HG02981 (cell line): ENCODE measurements around the gene TIFAB.

Experiments
- ATAC-seq: cut with Tn5 transposase; IDR thresholded peaks from one replicate; pipeline ENCODE4 v1.9.1; 2021; ENCODE audit warnings: mild to moderate bottlenecking, moderate library complexity; ENCODE audit not compliant: unreplicated experiment

TIFAB gene

DNA sequence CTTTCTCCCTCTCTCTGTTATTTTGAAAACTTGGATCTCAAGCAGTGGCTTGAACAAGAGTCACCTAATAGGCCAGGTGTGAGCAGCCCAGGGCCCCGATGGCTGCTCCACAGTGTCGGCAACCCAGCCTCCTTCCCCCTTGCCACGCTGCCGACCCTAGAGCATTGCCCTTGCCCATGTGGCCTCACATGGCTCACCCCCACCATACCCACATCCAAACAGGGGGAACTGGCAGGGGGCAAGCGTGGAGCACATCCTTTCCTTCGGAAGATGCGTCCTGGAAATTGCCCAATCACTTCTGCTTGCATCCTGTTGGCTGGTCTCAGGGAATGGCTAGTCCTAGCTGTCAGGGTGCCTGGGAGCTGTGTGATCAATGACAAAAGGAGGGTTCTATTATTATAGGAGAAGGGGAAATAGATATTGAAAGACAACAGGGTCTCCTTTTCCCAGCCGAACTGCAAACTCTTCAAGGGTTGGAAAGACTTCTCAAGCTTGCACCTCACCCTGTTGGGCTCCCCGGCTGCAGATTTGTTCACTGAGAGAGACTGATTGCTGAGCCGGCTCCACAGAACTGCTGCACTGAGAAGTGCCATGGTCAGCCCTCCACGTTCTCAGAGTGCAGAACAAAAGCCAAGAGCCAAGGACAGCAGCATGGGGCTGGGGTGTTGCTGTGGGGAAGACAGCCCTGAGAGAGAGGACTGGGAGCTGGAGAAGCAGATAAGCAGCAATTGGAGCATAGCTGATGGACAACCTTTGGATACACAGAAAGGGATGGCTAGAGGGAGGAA lies 8.3 kb upstream of the TIFAB start:
- ATAC-seq, result no peak

DNA sequence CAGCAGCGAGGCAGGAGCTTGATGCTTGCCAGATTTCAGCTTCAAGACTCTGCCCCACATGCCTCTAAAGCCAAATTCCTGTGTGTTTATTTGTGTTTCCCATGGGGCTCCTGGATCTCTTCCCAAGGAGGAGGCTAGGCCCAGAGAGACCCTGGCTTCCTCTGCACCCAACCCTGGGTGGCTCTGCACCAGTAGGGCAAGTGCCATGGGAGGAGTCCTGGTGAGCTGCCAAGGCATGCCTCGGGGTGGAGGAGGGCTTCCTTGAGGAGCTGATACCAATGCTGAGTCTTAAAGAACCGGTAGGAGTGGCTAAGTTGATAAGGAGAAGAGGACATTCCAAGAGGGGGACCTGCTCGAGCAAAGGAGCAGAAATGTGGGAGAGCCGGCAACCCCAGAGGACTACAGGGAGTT lies 6.8 kb upstream of the TIFAB start:
- no peak for ATAC-seq

DNA sequence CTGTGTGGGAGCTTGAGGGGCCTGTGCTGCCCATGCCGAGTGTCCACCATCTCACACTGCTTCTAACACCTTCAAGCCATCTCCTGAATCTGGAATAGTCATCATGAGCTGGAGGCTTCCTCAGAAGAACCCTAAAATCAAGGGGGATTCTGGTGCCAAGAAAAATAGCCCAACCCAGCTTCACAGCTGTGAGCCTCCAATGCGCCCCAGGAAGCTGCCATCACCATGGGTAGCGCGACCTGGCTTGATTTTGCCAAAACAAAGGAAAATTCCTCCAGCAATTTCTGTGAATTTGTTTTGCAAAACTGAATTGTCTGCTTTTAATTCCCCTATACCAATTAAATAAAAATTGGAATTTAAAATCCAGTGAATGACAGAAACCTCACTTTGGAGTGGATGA lies 6.2 kb upstream of the TIFAB start:
- ATAC-seq, result no peak

DNA sequence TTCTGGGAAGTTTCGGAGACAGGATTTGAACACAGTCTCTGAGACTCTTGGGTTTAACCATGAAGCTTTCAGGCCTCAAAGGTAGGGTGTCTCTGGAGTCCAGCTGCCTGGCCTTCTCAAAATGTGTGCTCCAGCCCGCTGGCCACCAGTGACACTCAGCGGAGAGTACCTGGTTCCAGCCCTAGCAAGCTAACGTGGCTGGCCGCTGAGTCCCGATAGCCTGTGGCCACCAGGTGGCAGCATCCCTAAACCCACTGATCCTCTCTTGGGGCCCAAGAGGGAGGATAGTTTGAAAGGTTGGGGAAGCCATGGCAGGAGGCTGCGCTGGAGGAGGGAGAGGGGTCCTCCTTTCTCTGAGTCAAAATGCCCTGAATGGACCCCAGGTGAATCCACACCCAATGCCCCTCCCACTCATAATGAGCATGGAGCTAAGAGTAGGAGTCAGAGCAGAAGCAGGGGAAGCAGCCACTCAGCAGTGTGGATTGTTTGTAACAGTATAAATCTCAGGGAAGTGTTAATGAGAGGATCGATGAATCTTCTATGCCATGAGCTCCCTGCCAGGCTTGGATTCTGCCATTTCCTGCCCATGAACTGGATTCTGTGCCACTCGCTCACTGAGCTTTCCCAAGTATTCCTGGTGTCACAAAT lies 5.4 kb upstream of the TIFAB start:
- ATAC-seq, result peak; percentile 69

DNA sequence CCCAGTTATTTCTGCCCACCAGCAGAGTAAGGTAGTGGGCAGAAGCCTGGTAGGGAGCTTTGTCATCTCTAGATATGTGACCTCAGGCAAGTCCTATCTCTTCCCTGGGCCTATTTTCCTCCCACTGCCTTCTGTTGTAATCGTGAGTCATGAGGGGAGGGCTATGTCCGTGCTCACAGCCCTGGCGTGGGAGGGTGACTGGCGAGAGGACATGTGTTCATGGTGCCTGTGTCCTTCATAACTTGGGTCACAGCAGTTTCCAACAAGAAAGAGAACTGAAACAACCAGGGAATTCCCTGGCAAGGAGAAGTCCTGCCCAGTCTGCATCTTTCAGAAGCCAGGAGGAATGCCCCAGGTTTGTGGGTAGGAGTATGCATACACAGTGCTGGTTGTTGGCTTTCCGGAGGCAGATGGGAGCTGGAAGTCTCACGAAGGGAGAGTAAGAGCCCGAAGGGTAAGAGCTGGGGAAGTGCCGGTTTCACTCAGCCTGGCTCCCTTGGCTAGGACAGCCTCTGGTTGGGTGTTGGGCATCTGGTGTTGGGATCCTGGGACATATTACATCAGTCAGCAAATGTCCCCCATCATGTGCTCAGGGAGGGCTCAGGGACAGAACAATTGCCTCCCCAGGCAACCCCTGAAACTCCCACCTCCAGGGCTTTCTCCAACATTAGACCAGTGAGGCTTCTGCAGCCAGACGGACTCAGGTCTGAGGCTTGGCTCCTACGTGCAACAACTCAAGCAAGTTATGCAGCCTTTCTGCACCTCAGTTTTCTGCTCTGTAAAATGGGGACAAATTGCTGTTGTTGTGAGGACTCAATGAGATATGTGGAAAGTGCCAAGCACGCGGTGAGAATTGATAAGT lies 4.3 kb upstream of the TIFAB start:
- peak; percentile 62 for ATAC-seq

DNA sequence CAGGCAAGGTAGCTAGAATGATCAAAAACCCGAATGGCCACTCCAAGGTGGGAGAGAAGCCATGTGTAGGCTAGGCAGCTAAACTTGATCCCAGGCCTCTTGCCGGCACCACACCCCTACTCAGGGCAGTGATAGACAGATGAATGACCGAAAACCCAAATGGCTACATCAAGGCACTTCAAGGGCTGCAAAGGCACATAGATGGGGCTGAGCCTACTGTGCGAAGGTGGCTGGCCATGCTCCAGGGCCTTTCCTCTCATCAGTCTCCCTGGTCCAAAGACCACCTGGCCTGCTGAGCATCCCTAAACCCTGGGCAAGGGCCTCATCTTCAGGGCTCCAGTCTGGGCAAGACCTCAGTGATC lies 3.7 kb upstream of the TIFAB start:
- ATAC-seq, result no peak

DNA sequence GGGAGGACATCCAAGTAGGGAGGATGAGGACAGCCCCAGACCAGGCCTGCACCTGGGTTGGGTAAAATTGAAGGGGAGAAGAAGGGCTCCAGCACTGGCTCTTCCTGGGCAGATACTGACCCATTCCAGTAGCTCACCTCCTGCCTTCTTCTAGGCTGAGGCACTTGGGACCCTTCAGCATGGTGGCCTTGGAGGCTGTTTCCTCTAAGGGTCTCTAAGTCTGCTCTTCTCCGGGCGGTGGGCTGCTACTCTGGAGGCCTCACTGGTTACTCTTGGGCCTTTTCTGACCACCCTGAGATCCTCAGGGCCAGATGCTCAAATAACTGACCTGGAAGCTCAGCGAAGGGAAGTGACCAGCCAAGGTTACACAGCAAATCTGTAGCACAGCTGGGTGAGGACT lies 2.8 kb upstream of the TIFAB start:
- ATAC-seq, result no peak

DNA sequence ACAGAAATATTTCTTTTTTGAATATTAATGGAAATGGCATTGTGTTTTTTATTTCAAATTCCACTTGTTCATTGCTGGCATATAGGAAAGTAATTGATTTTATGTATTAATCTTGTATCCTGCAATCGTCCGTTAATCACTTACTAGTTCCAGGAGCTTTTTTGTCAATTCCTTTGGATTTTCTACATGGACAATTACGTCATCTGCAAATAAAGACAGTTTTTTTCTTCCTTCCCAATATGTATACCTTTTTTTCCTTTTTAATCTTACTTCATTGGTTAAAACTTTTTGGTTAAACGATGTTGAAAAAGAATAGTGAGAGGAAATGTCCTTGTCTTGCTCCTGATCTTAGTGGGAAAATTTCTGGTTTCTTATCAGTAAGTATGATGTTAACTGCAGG lies 1.5 kb upstream of the TIFAB start:
- ATAC-seq, result no peak

DNA sequence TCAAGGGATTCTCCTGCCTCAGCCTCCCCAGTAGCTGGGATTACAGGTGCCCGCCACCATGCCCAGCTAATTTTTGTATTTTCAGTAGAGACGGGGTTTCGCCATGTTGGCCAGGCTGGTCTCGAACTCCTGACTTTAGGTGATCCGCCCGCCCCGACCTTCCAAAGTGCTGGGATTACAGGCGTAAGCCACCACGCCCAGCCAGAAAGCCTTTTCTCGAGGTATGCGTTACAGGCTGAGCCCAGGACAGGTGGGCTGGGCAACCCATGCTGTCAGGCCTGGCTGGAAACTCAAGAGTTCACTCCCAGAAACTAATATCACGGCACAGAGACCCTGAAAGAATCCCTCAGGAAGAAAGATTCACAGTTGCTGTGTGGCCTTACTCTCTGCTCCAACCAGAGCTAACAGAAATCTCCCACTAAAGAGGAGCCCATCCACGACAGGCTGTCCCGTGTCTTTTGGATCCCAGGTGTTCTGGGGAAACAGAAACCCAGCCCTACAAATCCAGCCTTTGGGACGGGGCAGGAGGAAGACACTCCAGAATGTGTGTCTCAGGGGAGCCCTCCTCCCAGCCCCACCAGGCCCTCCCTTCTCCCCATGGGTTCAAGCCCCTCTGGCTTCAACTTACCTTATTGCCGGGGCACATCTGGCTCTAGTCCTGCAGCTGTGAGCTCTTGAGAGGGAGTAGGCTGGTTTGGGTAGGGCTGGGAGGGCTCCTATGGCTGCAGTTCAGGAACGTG lies 400 bp downstream of the TIFAB start:
- ATAC-seq, result no peak

DNA sequence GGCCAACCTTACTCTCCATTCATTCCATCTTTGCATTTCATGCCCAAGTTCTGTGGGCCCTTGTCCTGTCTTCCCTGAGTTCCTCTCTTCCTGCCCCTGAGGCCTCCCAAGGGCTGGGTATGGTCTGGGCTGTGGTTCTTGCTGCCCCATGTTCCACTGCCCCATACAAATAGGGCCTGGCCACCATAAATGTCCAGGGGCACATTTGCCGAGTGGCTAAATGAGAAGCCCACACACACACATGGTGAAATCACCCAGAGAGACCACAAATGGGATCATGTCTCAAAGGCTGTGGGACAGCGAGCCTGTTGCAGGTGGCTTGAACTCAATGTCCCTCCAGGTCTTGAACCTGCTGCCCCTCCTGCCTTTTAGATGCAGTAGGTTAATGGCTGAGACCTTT lies 1.2 kb downstream of the TIFAB start:
- no peak for ATAC-seq

DNA sequence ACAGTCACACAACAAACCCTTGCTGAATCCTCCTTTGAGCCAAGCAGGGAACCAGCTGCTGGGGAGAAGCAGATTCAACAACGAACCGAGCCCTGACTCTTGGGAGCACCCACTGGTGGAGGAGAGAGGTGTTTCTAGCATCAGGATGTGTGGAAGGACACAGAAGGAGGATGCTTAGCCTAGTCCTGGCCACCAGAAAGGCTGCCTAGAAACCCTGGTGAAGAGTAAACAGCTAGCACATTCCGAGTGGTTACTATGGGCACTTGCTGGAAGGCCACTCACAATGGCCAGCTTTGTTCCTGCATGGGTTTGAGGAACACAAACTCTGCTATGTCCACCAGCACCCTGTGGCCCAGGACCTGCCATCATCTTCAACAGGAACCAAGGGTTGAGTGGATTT lies 1.8 kb downstream of the TIFAB start:
- ATAC-seq, result no peak

DNA sequence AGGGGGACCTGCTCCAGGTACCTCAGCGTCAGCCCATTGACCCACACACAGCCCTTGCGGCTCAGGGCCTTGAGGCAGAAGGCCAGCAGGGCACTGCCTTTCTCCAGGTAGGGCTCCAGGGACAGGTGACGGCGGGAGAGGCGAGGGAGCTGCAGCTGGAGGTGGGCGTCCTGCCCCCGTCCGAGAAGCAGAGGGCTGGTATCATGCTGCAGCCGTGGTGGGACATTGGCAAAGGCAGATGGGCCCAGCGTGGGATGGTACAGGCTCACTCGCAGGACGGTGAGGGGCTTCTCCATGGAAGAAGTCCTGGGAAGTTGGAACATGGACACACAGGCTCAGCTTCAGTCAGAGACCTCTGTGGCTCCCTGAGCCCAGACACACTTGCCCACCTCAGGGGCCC lies 2.5 kb downstream of the TIFAB start:
- ATAC-seq, result no peak

DNA sequence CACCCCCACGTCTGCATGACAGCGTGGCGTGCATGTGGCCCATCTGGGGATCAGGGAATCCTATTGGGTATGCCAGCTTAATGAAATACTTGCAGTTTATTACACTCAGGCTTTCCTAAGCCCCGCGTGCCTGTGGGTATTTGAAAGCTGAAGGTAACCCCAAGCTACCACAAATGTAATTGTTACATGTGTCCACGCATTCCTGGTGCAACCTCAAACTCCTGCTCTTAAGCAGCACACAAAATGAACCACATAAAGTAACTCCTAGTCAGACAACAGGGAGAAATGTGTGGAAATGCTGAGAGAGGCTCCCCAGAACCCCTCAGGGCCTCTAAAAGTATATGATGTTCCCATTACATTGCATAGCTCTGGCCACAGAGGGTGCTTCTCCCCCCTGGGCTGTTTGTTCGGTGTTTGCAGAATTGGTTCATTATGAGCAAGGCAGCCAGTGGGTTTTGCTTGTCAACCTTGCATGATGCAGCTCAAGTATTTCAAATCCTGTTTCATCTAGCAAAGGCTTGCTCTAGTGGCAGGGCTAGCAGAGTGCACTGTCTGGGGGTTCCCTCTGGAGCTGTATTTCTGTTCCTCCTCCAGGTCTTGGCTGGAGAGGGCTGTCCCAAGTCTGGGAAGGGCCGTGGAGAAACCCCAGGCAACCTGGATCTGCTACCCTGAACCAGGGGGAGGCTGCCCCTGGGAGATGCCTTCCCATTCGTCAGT lies 3.2 kb downstream of the TIFAB start:
- ATAC-seq, result no peak

DNA sequence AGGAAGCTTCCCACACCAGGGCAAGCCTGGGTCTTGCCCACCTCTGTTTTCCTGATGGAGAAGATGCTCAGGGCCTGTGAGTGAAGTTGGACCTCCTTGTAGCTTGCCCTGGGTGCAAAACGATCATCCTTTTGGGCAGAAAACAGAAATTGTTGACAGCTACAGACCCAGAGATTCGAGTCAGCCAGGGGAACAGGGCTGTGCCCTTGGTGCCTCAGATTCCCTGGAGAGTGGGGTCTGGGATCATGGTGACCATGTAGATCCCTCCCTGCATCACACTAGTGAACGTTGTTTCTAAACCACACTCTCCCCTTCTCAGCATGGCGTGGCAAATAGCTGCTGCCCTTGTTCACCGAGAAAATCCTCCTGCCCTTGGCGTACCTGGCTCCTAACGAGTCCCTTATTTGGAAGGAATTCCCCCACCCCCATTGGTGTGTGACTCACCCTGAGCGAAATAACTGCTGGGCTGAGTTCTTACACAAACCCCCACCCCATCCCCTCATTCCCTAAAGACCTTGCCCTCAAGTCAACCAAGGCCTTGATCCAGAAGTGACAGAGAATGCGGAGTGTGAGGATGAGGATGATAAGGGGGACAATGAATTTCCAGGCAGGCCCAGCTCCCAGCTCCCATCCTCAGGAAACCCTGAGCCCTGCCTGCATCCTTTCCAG lies 3.9 kb downstream of the TIFAB start:
- ATAC-seq, result no peak

DNA sequence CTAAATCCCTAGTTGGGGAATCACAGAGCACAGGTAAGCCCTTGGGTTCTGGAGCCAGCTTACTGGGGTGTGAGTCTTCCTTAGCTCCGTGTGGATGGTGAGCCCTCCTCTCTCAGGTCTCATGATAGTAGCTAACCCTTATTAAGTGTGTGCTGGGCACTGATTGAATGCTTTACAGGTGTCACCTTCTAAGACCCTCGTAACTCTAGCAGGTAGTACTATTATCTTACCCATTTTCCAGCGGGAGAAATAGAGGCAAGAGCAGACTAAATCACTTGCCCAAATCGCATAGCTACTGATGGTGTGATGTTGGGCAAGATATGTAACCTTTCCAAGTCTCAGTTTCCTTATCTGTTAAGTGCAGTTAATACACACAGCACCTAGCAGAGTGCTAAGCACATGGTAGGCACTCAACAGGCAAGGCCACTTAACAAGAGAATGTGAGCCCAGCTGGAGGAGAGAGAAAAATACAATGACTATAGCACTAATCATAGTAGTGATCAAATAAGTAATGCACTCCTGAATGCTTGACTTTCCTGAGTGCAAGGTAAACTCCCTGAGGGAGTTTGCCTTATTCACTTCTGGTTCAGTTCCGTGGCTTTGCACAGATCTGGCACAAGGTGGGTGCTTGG lies 4.7 kb downstream of the TIFAB start, which contains the start of gene DCANP1:
TSS of gene DCANP1 (minus strand) at position 51 of the 632 bp plus-strand sequence. CDS start 240 bp downstream, outside the sequence.
- ATAC-seq, result no peak

DNA sequence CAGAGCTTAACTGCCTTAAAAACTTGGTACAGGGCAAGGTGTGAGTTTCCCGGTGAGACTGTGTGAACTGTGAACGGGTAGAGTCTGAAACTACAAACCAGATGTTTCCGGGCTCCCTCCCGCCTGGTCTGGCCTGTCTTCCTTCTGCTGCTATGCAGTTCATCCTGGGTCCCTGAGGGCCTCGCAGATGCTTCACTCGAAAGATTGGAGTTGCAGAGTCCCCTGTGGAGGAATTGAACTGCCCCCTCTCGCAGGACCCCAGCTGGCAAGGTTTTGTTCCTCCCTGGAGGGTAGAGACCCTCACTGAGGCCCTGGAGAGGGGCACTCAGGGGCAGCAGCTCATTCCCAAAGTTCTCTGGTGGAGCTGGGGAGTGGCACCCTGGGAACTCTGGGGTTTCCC lies 5.5 kb downstream of the TIFAB start:
- no peak for ATAC-seq

DNA sequence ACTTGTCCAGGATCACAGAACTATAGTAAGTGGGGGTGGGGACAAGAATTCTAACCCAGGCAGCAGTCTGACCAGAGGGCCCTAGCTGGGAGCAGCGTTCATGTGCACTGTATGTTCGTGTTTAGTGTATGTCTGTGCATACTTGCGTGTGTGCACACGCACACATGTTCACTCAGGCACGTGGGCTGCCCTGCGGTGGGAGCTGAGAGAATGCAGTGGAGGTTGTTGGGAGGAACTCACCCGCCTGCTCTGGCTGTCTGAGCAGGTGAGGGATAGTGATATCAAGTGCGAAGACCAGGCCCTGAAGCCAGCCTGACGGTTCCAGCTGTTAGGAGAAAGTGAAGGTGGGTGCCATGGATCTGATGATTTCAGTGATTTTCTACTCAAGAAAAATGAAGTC lies 5.9 kb downstream of the TIFAB start:
- ATAC-seq, result no peak

DNA sequence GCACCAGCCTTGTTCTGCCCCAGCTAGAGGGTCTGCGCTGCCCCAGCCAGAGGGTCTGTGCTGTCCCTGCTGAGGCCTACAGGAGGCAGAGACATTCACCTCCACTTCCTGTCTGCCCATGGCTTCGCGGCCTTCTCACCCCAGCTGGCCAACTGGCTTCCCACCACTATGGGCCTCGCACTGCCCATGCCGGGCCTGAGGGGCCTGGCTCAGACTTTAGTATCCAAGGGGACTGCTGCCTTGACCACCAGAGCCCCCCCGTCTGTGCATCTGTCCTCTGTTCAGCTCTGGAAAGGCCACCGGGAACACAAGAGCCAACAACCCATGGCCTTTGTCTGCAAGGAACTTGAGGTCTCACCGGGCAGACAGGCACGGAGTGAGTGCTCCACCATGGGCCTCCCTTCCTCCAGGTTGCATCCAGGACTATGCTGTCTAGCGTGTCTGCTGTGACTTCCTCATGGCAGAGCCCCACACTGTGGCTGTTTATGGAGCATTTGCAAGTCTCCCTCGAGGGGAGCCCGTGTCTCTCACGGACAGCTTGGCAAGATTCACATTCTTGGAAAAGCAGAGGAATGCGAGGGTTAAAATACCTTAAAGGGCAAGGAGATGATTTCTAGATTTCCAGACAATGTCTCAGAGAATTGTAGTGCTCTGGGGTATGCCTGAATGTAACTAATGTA lies 6.7 kb downstream of the TIFAB start:
- ATAC-seq, result no peak

DNA sequence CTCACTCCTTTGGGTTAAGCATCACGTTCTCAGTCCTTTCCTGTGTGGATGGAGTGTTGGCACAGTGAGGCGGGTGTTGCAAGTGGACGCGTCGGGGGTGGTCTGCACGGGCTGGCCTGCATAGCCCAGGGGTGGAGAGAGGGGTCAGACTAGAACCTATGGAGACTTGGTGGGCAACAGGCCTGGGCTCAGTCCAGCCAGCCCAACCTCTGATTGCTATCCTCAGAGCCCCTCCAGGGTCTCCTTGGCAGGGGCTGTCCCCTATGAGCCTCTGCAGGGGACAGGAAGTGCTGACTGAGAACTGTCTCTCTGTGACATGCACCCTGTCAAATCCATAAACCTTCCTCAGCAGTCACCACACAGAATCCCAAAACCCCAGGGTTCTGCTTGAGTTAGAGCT lies 7.3 kb downstream of the TIFAB start:
- no peak for ATAC-seq
